Fibroblast of mammary gland (primary cell): ENCODE data around the gene PTPA.

Experiments
- DNase-seq: peaks from one replicate; pipeline ENCODE4 v3.0.0-alpha.2; 2010; ENCODE audit warnings: low read depth
- H3K4me3 ChIP-seq: 2 replicates; pipeline ENCODE4 v1.5.1; 2011; ENCODE audit warnings: low read depth, mild to moderate bottlenecking, low read length, moderate library complexity; ENCODE audit not compliant: control insufficient read depth
- CTCF ChIP-seq: conservative IDR thresholded peaks from 2 replicates; pipeline ENCODE4 v1.5.1; 2011; ENCODE audit warnings: low read depth, low read length, inconsistent platforms; ENCODE audit not compliant: control insufficient read depth, insufficient read depth

PTPA gene

GRCh38 chr9:129102791-129103594 is 8.2 kb upstream of the PTPA start:
- DNase-seq: peak; percentile 47
- H3K4me3 ChIP-seq: no peak overlapping the region
- TF ChIP-seq CTCF: peak; percentile 55

GRCh38 chr9:129103595-129103965 is 7.6 kb upstream of the PTPA start:
- DNase-seq: no peak
- H3K4me3 ChIP-seq: no peak overlapping the region
- TF ChIP-seq CTCF: no peak

GRCh38 chr9:129104051-129104450 is 7.2 kb upstream of the PTPA start:
- no peak for DNase-seq
- no peak for TF ChIP-seq CTCF
- H3K4me3 ChIP-seq: no peak overlapping the region

- no peak overlapping the region for H3K4me3 ChIP-seq
- no peak for DNase-seq
- TF ChIP-seq CTCF: no peak
These were observed 5.1 kb upstream of the PTPA start for GRCh38 chr9:129105857-129106694.

GRCh38 chr9:129107651-129108050 is 3.6 kb upstream of the PTPA start:
- no peak for DNase-seq
- no peak for TF ChIP-seq CTCF
- H3K4me3 ChIP-seq: no peak overlapping the region

GRCh38 chr9:129108083-129108804 is 3.0 kb upstream of the PTPA start:
- DNase-seq: no peak
- TF ChIP-seq CTCF: no peak
- H3K4me3 ChIP-seq: no peak overlapping the region
